ENCODE results near the gene TM7SF2. TPM values are rescaled to one million over a fixed set of nuclear protein-coding genes. Genes with fewer than 3 reads are reported as not detected.

TM7SF2 gene
- total and polyA plus RNA-seq, 2 of the 13 experiments (the other 11 are each of a cell fraction or from before 2014, with no cell fraction given) = 56.0 to 66.9 TPM

GRCh38 chr11:65134240-65134951 is 22.7 kb downstream of the TM7SF2 start, which contains the start of gene SYVN1 (continued):
- TF ChIP-seq, protein P1, sequence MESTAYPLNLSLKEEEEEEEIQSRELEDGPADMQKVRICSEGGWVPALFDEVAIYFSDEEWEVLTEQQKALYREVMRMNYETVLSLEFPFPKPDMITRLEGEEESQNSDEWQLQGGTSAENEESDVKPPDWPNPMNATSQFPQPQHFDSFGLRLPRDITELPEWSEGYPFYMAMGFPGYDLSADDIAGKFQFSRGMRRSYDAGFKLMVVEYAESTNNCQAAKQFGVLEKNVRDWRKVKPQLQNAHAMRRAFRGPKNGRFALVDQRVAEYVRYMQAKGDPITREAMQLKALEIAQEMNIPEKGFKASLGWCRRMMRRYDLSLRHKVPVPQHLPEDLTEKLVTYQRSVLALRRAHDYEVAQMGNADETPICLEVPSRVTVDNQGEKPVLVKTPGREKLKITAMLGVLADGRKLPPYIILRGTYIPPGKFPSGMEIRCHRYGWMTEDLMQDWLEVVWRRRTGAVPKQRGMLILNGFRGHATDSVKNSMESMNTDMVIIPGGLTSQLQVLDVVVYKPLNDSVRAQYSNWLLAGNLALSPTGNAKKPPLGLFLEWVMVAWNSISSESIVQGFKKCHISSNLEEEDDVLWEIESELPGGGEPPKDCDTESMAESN (CRISPR knock-in tag; conservative IDR thresholded peaks at IDR 0.05) = peak; percentile 74
- no peak for TF ChIP-seq ATRX (CRISPR knock-in tag; IDR thresholded peaks at IDR 0.05; ENCODE audit: borderline replicate concordance)
- no peak for TF ChIP-seq SP5 (CRISPR knock-in tag; IDR thresholded peaks at IDR 0.05; ENCODE audit: borderline replicate concordance, low read depth)
- no peak for TF ChIP-seq CSRNP2 (CRISPR knock-in tag; conservative IDR thresholded peaks at IDR 0.05; ENCODE audit: low read depth)
- TF ChIP-seq, protein P2, sequence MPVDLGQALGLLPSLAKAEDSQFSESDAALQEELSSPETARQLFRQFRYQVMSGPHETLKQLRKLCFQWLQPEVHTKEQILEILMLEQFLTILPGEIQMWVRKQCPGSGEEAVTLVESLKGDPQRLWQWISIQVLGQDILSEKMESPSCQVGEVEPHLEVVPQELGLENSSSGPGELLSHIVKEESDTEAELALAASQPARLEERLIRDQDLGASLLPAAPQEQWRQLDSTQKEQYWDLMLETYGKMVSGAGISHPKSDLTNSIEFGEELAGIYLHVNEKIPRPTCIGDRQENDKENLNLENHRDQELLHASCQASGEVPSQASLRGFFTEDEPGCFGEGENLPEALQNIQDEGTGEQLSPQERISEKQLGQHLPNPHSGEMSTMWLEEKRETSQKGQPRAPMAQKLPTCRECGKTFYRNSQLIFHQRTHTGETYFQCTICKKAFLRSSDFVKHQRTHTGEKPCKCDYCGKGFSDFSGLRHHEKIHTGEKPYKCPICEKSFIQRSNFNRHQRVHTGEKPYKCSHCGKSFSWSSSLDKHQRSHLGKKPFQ (CRISPR knock-in tag; IDR thresholded peaks at IDR 0.05; ENCODE audit: insufficient replicate concordance) = no peak
- TF ChIP-seq MAX (IDR thresholded peaks at IDR 0.05) = peak; percentile 83
- TF ChIP-seq HOXA9 (CRISPR knock-in tag; IDR thresholded peaks at IDR 0.05; ENCODE audit: borderline replicate concordance) = no peak; the same call in 1 of the 2 replicates
- TF ChIP-seq RBM39 (IDR thresholded peaks at IDR 0.05; ENCODE audit: low read depth, low read length, poor library complexity, severe bottlenecking) = peak; percentile 70
- TF ChIP-seq ZNF816 (CRISPR knock-in tag; IDR thresholded peaks at IDR 0.05; ENCODE audit: borderline replicate concordance) = peak; percentile 22; the same call in 1 of the 2 replicates
- TF ChIP-seq SP2 (CRISPR knock-in tag; IDR thresholded peaks at IDR 0.05) = no peak
- TF ChIP-seq HMG20B (CRISPR knock-in tag; conservative IDR thresholded peaks at IDR 0.05) = no peak
- peak; percentile 67 for TF ChIP-seq SALL2 (CRISPR knock-in tag; IDR thresholded peaks at IDR 0.05)
- no peak; the same call in 1 of the 2 replicates for TF ChIP-seq MAF1 (CRISPR knock-in tag; IDR thresholded peaks at IDR 0.05; ENCODE audit: borderline replicate concordance)
- peak; percentile 51; the same call in 1 of the 2 replicates for TF ChIP-seq ARNTL (CRISPR knock-in tag; IDR thresholded peaks at IDR 0.05)
- peak; percentile 83; the same call in 1 of the 2 replicates for TF ChIP-seq ZFP62 (CRISPR knock-in tag; IDR thresholded peaks at IDR 0.05)
- TF ChIP-seq TOPORS (CRISPR knock-in tag; IDR thresholded peaks at IDR 0.05) = no peak
- TF ChIP-seq SMYD3 (CRISPR knock-in tag; IDR thresholded peaks at IDR 0.05) = no peak; the same call in 1 of the 2 replicates
- TF ChIP-seq ARNT (IDR thresholded peaks at IDR 0.05) = no peak
- no peak for TF ChIP-seq ZSCAN9 (CRISPR knock-in tag; IDR thresholded peaks at IDR 0.05; ENCODE audit: borderline replicate concordance)
- TF ChIP-seq ZGPAT (CRISPR knock-in tag; IDR thresholded peaks at IDR 0.05) = peak; percentile 40; the same call in 1 of the 2 replicates
- TF ChIP-seq, protein P3, sequence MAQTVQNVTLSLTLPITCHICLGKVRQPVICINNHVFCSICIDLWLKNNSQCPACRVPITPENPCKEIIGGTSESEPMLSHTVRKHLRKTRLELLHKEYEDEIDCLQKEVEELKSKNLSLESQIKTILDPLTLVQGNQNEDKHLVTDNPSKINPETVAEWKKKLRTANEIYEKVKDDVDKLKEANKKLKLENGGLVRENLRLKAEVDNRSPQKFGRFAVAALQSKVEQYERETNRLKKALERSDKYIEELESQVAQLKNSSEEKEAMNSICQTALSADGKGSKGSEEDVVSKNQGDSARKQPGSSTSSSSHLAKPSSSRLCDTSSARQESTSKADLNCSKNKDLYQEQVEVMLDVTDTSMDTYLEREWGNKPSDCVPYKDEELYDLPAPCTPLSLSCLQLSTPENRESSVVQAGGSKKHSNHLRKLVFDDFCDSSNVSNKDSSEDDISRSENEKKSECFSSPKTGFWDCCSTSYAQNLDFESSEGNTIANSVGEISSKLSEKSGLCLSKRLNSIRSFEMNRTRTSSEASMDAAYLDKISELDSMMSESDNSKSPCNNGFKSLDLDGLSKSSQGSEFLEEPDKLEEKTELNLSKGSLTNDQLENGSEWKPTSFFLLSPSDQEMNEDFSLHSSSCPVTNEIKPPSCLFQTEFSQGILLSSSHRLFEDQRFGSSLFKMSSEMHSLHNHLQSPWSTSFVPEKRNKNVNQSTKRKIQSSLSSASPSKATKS (CRISPR knock-in tag; IDR thresholded peaks at IDR 0.05) = no peak

All from HepG2 (cell line).